ENCODE measurements around the gene RHBDD3. TPM values are rescaled to one million over a fixed set of nuclear protein-coding genes. Genes with fewer than 3 reads are reported as not detected.
"Not testable (repeated sequence)": the region's sequence is repeated elsewhere in the genome, so short reads cannot be mapped to it uniquely, and the experiment has no call there.

RHBDD3 gene
- total RNA-seq, 1 experiment from 2014 or later, result 33.1 TPM

DNA sequence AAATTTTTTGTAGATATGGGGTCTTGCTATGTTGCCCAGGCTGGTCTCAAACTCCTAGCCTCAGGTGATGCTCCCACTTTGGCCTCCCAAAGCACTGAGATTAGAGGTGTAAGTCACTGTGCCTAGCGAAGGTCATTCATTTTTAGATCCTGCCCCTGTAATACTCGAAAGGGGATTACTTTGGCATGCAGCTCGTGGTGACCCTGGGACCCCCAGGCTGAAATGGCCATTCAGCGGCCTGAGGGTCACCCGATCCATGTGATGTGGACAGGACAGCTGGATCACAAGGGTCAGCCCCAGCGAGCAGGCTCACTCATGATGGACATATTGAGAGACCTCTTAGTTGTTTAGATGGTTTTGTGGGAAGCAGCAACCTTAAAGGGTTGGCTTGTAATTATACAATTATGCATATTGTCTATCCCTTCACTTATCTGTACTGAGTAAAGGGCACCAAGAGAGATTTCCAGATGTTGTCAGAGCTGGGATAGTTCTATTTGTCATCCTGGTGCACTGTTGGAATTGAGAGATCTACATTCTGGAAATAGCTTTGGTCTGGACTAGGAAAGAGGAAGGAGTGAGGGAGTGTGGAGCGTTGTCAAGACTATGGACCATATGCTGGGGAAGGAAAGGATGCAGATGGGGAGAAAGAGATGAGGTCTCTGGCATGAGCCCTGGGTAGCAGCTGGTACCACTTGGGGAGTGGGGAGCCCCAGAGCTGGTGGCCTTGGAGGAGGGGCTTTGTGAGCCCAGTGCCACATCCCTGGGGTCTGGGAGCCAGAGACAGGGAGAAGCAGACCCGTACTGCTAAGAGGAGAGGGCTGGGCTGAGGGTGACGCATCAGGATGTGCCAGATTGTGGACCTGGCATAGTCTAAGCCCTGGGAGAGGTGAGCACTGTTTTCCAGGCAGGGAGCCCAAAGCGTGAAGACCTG lies 15.5 kb downstream of the RHBDD3 start:
- no peak for DNase-seq (ENCODE audit: low read depth)

DNA sequence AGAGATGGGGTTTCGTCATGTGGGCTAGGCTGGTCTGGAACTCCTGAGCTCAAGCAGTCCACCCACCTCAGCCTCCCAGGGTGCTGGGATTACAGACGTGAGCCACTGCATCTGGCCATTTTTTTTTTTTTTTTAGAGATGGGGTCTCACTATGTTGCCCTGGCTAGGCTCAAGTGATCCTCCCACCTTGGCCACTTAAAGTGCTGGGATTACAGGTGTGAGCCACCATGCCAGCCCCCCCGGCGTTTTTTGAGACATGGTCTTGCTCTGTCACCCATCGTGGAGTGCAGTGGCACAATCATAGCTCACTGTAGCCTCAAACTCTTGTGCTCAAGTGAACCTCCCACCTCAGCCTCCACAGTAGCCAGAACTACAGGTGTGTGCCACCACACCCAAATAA lies 16.5 kb downstream of the RHBDD3 start:
- no peak for DNase-seq (ENCODE audit: low read depth)

- DNase-seq (ENCODE audit: low read depth), result not testable (repeated sequence)
These were observed 19.9 kb downstream of the RHBDD3 start for GRCh38 chr22:29247891-29248290.

GRCh38 chr22:29245626-29246385 lies 22.0 kb downstream of the RHBDD3 start:
- peak; percentile 45 for DNase-seq (ENCODE audit: low read depth)

DNA sequence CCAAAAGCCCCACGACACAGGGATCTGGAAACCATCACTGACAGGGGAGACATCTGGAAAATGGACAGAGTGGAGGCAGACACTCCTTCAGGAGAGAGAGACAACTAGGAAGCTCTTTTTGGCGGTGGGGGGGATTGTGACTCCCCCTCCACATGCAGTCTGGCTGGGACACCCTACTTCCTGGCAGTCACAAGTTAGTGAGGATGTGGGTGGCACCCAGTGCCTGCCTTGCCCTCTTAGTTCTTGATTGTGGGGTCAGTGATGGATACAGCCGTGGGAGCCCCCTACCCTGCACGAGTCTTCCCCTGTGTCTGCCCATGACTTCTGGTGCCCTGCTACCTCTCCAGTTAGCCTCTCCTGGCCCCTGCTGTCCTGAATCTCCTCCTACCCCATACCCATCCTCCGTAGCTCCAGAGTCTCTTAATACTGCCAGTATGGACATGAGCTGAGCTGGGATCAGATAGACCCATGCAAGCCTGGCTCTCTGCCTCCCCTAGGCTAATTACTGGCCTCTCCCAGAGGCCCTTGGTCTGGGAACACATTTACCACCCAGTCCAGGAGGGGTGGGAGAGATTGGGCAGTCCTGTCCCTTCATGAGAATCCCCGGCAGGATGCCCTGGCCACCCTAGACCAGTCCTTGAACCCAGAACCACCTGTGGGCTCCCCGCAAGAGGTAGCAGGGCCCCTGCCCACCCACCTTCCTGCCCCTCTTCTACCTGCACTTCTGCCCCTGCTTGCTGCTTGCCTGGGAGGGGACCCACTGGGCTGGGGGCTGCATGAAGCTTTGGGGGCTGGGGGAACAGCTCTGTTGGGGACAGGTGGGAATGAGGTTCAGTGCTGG lies 22.8 kb downstream of the RHBDD3 start:
- DNase-seq (ENCODE audit: low read depth), result no peak

DNA sequence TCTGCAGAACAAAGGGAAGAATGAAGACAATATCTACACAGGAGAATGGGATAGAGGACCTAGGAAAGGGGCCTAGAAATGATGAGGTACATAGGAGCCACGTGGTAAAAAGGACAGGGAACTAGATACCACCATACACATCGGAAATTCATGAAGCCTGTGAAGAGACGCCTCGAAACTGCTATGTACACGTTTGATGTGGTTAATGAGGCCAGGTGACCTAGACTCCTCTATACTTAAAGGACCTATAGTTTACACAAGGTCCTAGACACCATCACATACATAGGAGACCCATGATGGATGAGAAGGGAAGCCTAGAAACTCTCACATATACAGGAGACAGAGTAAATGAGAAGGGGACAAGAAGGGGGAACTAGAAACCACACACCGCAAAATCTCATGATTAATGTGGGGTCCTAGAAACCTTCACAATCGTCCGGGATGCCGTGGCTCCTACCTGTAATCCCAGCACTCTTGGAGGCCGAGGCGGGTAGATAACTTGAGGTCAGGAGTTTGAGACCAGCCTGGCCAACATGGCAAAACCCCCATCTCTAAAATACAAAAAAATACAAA lies 23.8 kb downstream of the RHBDD3 start:
- DNase-seq (ENCODE audit: low read depth), result no peak

- DNase-seq (ENCODE audit: low read depth), result not testable (repeated sequence)
These were observed 27.3 kb downstream of the RHBDD3 start for GRCh38 chr22:29240481-29240880.

- no peak for DNase-seq (ENCODE audit: low read depth)
These were observed 34.4 kb downstream of the RHBDD3 start for GRCh38 chr22:29233277-29233877.

- no peak for DNase-seq (ENCODE audit: low read depth)
These were observed 35.5 kb downstream of the RHBDD3 start for GRCh38 chr22:29231971-29232959.

GRCh38 chr22:29230972-29231875 lies 36.6 kb downstream of the RHBDD3 start:
- no peak for DNase-seq (ENCODE audit: low read depth)

GRCh38 chr22:29226351-29226981 lies 41.3 kb downstream of the RHBDD3 start:
- no peak for DNase-seq (ENCODE audit: low read depth)

GRCh38 chr22:29225422-29226090 lies 42.2 kb downstream of the RHBDD3 start:
- no peak for DNase-seq (ENCODE audit: low read depth)

DNA sequence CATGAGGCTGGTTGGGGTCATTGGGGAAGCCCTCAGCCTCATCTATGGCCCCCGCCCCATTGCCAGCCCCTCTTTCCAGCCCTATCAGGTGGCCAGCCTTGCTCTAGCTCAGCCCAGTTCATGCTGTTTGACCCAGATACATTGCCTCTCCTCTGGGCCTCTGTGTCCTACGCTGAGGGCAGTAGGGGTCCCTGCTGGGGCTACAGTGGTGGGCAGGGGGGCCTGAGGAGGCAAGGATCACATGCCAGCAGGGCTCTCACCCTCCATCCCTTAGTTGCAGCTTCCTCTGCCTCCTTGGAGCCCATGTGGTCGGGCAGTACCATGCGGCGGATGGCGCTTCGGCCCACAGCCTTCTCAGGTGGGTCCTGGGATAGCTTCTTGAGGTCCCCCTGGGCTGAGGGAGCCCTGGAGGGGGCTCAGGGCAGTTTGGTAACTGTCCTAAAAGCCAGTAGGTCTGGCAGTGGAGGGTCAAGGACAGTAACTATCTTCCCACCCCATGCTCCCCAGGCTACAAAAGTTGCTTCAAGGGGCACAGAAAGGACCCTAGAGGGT lies 42.8 kb downstream of the RHBDD3 start:
- DNase-seq (ENCODE audit: low read depth), result no peak

GRCh38 chr22:29224121-29224858 lies 43.5 kb downstream of the RHBDD3 start:
- DNase-seq (ENCODE audit: low read depth), result no peak

GRCh38 chr22:29219881-29220670 lies 47.7 kb downstream of the RHBDD3 start:
- no peak for DNase-seq (ENCODE audit: low read depth)

GRCh38 chr22:29219409-29219782 lies 48.4 kb downstream of the RHBDD3 start:
- DNase-seq (ENCODE audit: low read depth), result not testable (repeated sequence)

Measured in M059J (cell line).